HG03103 (cell line): ENCODE data around the gene BSX.

Experiments
- ATAC-seq: cut with Tn5 transposase; IDR thresholded peaks from one replicate; pipeline ENCODE4 v1.9.1; 2021; ENCODE audit warnings: low read depth; ENCODE audit not compliant: unreplicated experiment

The BSX gene

DNA sequence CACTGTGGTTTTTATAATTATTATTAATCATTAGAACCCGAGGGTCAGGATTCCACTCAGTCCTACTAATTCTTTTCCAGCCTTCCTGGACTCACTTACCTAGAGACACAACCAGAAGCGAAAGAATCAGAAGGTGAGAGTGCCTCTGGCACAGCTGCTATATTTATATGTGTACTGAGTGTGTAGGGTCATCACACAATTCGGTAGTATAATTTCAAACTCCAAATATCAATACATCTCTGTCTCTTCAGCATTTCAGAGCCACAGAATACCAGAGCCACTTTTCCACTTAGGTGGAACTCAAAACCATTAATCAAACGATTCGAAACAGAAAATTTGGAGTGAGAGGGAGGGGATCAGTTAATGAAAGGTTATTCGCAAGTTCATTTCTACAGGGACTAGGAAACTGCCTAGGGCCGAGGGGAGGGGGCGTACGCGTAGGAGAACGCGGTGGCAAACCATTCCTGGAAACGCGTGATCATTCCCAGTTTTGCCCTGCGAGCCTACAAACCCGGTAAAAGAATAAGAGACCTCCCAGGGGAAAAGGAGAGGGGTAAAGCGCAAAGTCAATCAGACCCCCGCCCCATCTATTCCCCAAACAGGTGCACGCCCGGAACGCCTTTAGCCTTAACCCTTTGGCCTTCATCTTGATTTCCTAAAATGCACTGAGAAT is 5.4 kb downstream of the BSX start:
- no peak for ATAC-seq

DNA sequence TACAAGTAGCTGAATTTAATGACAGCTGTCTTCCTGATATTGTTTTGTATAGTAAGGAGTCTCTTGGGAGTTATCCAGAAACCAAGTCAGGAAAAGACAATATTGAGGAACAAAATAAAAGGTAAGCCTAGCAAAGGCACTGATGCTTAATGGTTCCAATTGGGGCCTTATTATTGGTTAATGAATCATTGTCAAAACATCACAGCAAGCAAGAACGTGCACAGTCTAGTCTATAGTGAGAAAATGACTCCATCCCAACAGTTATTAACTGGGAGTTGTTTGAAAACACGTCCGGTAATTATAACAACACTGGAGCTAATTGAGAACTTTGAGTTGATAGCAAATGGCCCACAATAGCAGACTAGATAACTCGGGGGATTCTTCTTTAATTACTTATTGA is 17.7 kb downstream of the BSX start:
- ATAC-seq = no peak

- no peak for ATAC-seq
Measured at GRCh38 chr11:122954455-122954854, 27.2 kb downstream of the BSX start.

DNA sequence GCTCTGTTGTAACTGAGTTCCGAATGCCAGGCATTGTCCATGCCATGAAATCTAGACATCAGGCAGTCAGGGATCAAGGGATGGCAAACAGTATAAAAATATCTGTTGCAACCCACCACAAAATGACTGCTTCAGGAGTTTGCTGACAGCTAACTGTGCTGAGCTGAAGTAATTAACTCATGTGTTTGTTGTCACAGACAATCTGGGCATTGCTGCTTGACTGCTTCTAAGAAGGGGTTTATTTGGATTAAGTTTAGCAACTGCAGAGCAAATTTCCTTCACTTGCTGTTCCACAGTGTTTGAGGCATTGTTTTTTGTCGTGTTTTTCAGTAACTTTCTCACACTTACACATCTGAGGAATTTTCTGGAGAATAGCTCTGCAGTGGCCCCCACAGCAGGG is 30.4 kb downstream of the BSX start:
- ATAC-seq = no peak

- no peak for ATAC-seq
Measured at GRCh38 chr11:122938557-122938956, 43.1 kb downstream of the BSX start.

DNA sequence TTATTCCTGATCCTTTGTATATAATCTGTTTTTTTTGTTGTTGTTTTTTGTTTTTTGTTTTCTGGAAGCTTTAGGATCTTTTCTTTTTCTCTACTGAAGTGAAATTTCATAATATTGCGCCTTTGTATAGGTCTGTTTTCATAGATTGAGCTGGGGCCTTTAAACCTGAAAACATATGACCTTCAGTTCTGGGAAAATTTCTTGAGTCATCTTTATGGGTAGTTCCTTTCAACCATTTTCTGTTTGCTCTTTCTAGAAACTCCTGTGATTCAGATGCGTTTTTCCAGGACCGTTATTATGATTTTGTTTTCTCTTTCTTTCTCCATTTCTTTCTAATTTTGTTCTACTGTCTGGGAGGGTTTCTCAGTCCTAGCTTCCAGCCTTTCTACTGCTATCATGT is 43.7 kb downstream of the BSX start:
- ATAC-seq = no peak

- ATAC-seq = no peak
Measured at GRCh38 chr11:122933416-122933815, 48.2 kb downstream of the BSX start.

- no peak for ATAC-seq
Measured at GRCh38 chr11:122931510-122931909, 50.1 kb downstream of the BSX start.
